Measurements from ENCODE around the gene DNMT3A.

Gene DNMT3A

GRCh38 chr2:25323610-25324189, 18.0 kb downstream of the DNMT3A start:
- DNase-seq, result no peak

DNA sequence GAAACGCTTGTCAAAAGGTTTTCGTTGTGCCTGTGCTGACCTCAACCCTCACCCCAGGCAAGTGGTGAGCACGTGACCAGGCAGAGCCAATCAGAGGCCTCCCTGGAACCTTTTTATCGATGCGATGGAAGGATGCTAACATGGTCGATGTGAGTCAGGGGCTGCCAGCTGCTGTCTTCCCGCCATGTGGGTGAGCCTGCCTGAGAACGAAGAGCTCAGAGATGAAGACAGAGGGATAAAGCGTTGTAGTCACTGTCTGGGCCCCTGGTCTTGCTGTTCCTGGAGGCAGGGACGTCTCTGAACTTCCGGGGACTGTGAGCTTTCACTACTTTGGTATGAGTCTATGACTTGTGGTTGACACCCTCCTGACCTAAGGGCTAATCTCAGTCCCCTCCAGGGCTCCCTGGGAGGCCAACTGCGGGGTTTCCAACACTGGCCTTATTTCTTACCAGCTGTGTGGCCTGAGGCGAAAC, 18.6 kb downstream of the DNMT3A start:
- DNase-seq, result no peak

- DNase-seq, result no peak
Observed at GRCh38 chr2:25322312-25322711, 19.4 kb downstream of the DNMT3A start.

DNA sequence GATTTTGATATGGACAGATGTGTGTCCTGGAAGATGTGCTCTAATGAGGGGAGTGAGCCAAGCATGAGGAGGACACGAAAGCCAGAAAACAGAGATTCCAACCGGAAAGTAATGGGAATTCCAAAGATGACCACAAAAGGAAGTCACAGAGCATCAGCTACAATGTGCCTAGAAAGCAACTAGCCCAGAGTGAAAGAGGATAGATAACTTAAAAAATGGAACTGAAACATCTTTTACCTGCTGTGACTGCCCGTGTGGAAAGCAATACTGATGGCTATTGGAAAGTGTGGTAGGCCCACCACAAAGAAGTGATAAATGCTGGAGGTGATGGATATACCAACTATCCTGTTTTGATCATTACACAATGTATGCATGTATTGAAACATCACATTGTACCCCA, 21.6 kb downstream of the DNMT3A start:
- DNase-seq, result no peak

GRCh38 chr2:25316101-25316500, 25.6 kb downstream of the DNMT3A start:
- no peak for DNase-seq

DNA sequence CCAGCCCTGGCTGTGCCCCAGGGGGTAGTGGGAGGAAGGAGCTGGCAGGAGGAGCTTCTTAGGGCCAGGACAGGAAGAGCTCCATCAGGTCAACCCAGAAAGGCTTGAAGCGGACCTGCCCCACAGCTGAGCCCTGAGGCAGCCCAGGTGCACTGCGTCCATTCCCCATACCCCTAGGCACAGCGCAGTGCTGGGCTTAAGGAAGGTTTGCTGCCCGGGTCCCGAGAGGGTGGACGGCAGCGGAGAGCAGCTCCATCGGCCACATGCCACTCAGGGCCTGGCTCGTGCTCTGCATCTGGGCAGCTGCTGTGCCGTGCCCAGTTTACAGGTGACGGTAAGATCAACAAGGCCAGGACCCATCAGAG, 26.4 kb downstream of the DNMT3A start:
- DNase-seq, result no peak

DNA sequence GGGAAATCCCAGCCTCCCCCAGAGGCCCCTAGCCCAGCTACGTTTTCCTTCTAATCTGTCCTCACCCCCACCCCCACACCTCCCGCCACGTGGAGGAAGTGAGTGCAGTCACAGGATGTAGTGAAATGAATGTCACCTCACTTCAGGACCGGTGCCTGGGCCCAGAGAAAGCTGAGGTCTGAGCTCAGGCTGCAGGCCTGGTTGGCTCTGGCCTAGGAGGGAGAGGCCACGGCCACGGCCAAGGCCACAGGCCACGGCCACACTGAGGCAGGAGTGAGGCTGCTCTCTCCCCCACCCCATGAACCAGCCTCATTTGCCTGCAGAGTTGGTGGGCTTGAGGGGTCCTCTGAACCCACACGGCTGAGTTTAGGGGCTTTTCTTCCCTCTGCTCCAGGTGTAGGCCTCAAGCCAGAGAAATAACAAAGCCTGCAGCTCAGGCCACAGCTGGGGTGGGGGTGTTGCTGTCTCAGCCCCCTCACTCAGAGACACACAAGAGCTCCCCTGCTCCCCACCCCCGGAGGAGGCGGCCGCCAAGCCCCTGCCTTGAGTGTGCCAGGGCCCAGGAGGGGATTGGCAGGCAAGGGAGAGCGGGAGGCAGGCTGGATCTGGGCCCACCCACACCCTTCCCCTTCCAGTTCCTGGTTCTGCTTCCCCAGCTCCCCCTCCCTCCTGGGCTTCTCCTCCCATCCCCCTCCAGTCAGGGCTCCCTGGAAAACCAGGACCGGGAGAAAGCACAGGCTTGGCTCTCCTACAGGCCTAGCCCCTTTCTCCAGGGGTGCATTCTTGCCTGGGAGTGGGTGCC, 27.0 kb downstream of the DNMT3A start:
- DNase-seq, result peak; percentile 62

DNA sequence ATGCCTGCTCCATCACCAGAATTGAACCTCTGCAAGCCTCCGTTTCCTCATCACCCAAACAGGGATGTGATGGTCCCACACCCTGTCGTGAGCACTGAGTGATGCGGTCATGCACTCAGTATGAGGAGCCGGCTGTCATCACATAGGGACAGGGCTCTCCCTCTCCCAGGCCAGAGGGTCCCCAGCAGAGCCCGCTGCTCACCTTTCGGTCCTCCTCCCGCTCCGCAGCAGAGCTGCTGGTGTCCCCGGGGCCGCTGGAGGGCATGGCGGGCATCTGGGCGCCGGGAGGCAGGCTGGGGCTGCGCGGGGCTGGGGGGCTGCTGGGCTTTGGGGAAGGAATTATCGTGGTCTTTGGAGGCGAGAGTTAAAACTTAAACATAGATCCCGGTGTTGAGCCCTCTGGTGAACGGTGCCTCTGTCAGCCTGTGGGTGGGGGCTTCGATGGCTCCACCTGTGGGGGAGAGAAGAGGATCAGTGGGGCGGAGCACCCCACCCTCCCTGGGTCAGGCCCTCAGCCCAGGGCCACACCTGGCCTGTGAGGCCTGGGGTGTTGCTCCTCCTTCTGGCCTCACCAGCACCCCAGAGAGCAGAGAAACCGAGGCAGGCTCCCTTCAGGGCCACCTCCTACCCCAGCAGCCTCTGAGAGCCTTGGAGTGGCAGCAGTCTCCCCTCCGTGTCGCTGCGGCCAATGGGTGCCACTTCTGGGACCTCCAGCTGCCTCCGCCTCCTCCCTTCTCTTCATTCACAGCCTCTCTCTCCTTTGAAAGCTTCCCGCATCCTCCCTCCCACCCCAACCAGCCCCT, 27.8 kb downstream of the DNMT3A start:
- DNase-seq, result no peak

- DNase-seq, result no peak
Observed at GRCh38 chr2:25312958-25313710, 28.6 kb downstream of the DNMT3A start.

DNA sequence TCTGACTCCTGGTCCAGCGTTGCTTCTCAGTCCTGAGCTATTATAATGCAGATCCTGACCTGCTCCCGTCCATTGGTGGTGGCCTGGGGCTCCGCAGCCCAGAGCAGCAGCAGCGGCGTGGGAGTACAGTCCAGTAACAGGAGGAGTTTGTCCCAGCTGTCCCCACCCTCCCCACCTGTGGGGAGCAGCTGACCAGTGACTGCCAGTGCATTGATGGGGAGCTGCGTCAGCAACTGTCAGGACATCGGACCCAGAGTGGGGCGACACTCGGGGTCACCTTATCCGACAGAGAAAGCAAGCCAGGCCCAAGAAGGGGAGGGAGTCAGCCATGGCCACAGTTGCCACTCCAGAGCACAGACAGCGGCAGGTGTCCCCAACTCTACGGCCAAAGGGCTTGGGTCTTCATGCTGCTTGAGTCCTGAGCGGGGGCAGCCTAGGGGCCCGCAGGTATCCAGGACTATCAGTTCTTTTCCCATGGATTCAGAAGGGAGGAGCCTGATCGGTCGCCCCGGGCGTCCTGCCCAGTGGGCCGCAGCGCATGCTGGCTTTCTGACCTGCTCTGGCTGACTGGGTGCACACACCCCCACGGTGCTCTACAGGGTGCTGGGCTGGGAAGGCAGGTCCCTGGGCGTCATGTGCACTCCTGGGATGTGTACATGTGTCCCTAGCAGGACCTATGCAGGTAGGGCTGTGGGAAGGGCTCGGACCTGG, 29.7 kb downstream of the DNMT3A start:
- DNase-seq, result no peak

DNA sequence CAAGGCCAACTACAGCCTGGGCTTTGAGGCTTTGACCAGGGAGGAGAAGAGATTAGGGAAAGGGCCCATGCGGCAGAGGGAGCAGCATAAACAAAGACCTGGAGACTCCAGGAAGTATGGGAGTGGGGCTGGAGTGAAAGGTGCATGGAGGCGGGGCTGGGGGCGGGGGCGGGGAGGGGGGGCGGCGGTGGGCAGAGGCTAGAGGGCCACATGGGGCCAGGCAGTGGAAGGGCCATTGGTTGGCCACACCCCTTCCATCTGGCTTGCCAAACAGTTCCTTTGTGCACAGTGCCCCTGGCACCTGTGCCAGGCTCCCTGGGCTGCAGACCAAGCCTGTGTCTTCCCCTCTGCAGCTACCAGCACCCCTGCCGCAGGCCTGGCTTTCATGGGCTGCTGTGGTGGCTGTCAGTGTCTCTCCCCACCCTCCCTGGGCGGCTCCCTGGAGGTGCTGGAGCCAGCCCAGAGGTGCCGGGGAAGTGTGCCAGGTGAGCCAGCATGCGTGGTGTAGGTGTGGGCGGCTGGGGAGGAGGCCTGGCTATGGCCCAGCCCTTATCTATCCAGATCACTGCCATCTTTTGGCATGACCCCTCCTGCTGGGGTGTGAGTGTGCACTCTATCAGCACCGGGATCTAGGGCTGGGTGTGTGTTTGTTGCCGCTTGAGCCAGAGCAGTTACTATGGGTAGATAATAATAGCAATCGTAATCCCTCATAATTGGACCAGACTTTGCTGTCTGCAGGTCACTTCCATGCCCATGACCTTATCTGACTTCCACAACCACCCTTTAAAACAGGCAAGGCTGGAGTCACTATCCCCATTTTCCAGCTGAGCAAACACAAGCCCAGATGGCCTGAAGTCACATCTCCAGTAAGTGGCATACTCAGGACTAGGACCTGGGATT, 30.5 kb downstream of the DNMT3A start:
- DNase-seq, result no peak

- no peak for DNase-seq
Observed at GRCh38 chr2:25310709-25310964, 31.1 kb downstream of the DNMT3A start.

DNA sequence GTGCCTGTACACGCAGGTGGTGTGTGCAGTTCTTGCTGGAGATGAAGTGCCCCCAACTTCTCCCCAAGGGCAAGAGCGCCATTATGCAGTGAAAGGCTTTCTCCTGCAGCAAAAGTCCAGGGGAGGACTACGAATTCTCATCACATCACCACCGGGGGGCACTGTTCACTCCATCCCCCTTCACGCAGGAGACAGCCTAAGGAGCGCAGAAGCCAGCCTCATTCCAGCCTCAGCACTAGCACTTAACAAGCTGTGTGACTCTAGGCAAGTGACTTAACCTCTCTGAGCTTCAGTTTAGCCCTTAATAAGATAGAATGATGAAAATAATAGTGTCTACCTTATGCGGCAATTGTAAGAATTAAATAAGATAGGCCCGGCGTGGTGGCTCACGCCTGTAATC, 32.3 kb downstream of the DNMT3A start:
- DNase-seq, result peak; percentile 49

GRCh38 chr2:25308599-25308998, 33.1 kb downstream of the DNMT3A start:
- DNase-seq, result no peak

DNA sequence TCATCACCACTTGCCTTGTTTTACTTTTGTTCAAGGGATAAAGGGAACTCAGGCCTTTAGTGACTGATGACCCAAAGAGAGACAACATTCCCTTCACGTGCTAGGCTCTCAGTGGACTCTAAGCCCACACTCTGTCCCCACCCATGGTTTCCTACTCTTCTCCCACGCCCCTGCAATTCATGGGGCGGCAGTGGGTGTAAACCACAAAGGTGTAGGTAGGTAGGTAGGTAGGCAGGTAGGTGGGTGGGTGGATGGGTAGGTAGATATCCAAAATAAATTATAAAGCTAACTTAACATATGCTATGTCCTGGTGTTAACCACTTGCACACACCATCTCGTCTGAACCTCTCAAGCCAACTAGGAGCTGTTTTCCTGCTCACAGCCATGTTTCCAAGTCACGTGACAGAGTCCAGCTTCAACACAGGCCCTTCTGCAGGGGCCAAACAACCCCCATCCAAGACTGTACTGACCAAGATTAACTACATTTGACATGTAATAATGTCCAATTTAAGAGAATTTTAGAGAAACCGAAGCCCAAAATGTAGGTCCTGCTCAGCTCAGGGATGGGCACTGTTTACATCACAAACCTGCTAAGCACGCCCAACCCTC, 33.7 kb downstream of the DNMT3A start:
- DNase-seq, result no peak

DNA sequence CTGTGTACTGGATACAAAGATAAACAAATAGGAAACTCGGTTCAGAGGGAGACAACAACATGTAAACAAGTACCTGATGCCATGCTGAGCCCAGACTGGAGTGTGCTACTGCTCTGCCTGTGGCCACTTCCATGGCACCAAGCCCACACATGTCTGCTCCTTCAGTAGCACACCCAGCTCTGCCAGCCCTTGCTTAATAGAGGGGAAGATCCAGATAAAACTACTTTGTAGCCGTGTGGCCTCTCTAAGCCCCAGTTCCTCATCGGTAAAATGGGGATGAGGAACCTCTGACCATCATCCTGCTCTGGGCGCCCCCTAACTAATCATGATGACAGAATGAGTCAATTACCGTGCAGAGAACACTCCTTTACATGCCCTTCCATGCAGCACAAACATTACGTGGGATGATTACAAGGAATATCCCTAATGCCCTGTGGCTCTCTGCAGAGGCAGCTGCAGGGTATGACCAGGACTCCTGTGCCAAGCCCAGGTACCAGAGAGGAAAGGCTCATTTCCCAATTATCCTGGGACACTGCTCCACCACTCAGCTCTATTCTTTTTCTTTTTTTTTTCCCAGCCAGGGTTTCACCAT, 34.9 kb downstream of the DNMT3A start:
- no peak for DNase-seq

GRCh38 chr2:25305775-25306174, 36.0 kb downstream of the DNMT3A start:
- DNase-seq, result no peak

DNA sequence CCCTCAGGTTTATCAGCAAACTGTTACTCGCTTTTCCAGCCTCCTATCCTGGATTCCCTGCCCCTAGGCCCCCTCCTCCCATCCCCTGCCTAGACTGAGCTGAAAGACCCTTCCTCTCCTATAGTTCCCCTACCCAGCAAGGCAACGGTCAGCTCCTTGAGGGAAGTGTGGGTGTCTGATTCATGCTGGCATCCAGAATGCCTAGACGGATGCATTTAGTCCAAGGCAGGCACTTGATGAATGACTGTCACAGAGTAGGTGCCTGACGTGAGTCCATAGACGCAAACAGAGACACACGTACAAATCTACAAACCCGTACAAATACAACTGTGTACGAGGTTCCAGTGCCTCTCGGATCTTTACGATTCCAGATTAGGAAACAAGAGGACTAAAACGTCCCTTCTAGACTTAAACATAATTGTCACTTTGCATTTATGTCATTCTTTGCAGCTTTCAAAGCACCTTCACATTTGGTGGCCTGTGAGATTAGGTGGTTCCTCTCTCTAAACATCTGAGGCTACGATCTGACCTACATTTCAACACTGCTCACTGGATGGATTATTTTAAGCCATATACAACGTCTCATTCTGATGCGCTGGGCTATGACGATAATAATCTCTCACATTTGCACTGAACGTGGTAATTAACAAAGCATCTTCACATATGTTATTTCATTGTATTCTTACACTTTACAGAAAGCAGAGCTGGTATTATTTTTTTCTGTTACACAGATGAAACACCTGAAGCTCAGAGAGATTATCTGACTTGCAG, 36.7 kb downstream of the DNMT3A start:
- no peak for DNase-seq

DNA sequence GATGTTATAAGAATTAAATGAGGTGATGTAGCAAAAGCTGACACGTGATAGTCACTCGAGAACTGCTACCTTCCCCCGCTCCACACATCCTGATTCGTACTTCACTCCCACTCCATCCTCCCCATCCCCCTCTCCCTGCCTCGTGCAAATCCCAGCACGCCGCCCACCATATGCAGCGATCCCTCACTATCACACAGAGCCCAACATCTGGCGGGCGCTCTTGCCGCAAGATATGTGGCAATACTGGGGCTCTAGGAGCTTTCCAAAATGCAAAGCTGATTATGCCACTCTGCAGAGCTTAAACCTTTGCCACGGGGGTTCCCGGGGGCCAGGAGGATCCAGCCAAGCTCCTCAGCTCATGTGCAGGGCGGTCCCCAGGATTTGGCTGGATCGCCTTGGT, 37.4 kb downstream of the DNMT3A start:
- DNase-seq, result no peak

All from effector CD8-positive, alpha-beta T cell (primary cell).